ENCODE data around the gene SERPIND1.
"Not testable (repeated sequence)": the region's sequence is repeated elsewhere in the genome, so short reads cannot be mapped to it uniquely, and the experiment has no call there.

SERPIND1 gene

GRCh38 chr22:20727118-20728015 lies 46.5 kb upstream of the SERPIND1 start (continued):
- no peak for TF ChIP-seq CREB5 (CRISPR knock-in tag; IDR thresholded peaks at IDR 0.05; ENCODE audit: low read depth)
- no peak for TF ChIP-seq CSDC2 (CRISPR knock-in tag; IDR thresholded peaks at IDR 0.05)
- no peak for TF ChIP-seq ZNF70 (CRISPR knock-in tag; IDR thresholded peaks at IDR 0.05)
- no peak for TF ChIP-seq POU6F1 (CRISPR knock-in tag; IDR thresholded peaks at IDR 0.05; ENCODE audit: borderline replicate concordance, low read depth)
- TF ChIP-seq RARB (CRISPR knock-in tag; IDR thresholded peaks at IDR 0.05), result no peak

- TF ChIP-seq TOX (CRISPR knock-in tag; IDR thresholded peaks at IDR 0.05; ENCODE audit: borderline replicate concordance) (no peak), TCF4 (CRISPR knock-in tag; IDR thresholded peaks at IDR 0.05; ENCODE audit: borderline replicate concordance) (no peak), SNAI2 (CRISPR knock-in tag; IDR thresholded peaks at IDR 0.05) (no peak), ARNTL (CRISPR knock-in tag; IDR thresholded peaks at IDR 0.05; ENCODE audit: borderline replicate concordance, low read depth) (no peak), ZNF8 (CRISPR knock-in tag; IDR thresholded peaks at IDR 0.05) (no peak), ZNF70 (CRISPR knock-in tag; IDR thresholded peaks at IDR 0.05) (no peak), GLIS3 (CRISPR knock-in tag; IDR thresholded peaks at IDR 0.05) (no peak), TSHZ2 (CRISPR knock-in tag; IDR thresholded peaks at IDR 0.05) (no peak), ZFP3 (CRISPR knock-in tag; IDR thresholded peaks at IDR 0.05) (no peak)
- ATAC-seq, result no peak
Measured at GRCh38 chr22:20728523-20729190, 45.3 kb upstream of the SERPIND1 start.

GRCh38 chr22:20729194-20729593 lies 44.7 kb upstream of the SERPIND1 start:
- no peak for ATAC-seq
- TF ChIP-seq BACH2 (CRISPR knock-in tag; IDR thresholded peaks at IDR 0.05; ENCODE audit: borderline replicate concordance), result no peak
- no peak for TF ChIP-seq TSHZ2 (CRISPR knock-in tag; IDR thresholded peaks at IDR 0.05)
- TF ChIP-seq OSR1 (CRISPR knock-in tag; IDR thresholded peaks at IDR 0.05), result no peak
- no peak for TF ChIP-seq ZNF565 (CRISPR knock-in tag; conservative IDR thresholded peaks at IDR 0.05; ENCODE audit: low read depth)
- TF ChIP-seq ZNF70 (CRISPR knock-in tag; IDR thresholded peaks at IDR 0.05), result no peak
- TF ChIP-seq CSDC2 (CRISPR knock-in tag; IDR thresholded peaks at IDR 0.05), result no peak
- TF ChIP-seq SNAI2 (CRISPR knock-in tag; IDR thresholded peaks at IDR 0.05), result no peak
- TF ChIP-seq ISL1 (CRISPR knock-in tag; IDR thresholded peaks at IDR 0.05), result no peak
- TF ChIP-seq ESRRG (CRISPR knock-in tag; IDR thresholded peaks at IDR 0.05), result no peak
- no peak for TF ChIP-seq ARNTL (CRISPR knock-in tag; IDR thresholded peaks at IDR 0.05; ENCODE audit: borderline replicate concordance, low read depth)

GRCh38 chr22:20732431-20732830 lies 41.5 kb upstream of the SERPIND1 start:
- ATAC-seq, result not testable (repeated sequence)

- ATAC-seq, result not testable (repeated sequence)
Measured at GRCh38 chr22:20735356-20736162, 38.4 kb upstream of the SERPIND1 start.

GRCh38 chr22:20736891-20737290 lies 37.0 kb upstream of the SERPIND1 start:
- not testable (repeated sequence) for ATAC-seq
